ENCODE results near the gene PEAK1. TPM values are rescaled to one million over a fixed set of nuclear protein-coding genes. Genes with fewer than 3 reads are reported as not detected.

Gene PEAK1
- total RNA-seq, 2 donors from 2014 or later, result 16.2 to 16.6 TPM

GRCh38 chr15:77370580-77370979, 49.3 kb downstream of the PEAK1 start:
- no peaks in the 10 kb centered on the region for H3K9me3 Mint-ChIP-seq
- H3K4me1 Mint-ChIP-seq, result no peaks in the 10 kb centered on the region
- H3K27ac Mint-ChIP-seq, result no peak overlapping the region
- ATAC-seq (replicated peaks), result no peak
- H3K27me3 Mint-ChIP-seq, result no peaks in the 10 kb centered on the region
- no peaks in the 10 kb centered on the region for H3K36me3 Mint-ChIP-seq (ENCODE audit: low read depth)
- no peak overlapping the region for H3K4me3 Mint-ChIP-seq

GRCh38 chr15:77369168-77369567, 50.7 kb downstream of the PEAK1 start:
- no peaks in the 10 kb centered on the region for H3K27me3 Mint-ChIP-seq
- H3K27ac Mint-ChIP-seq, result no peak overlapping the region
- no peak overlapping the region for H3K4me3 Mint-ChIP-seq
- no peaks in the 10 kb centered on the region for H3K36me3 Mint-ChIP-seq (ENCODE audit: low read depth)
- no peaks in the 10 kb centered on the region for H3K9me3 Mint-ChIP-seq
- H3K4me1 Mint-ChIP-seq, result no peaks in the 10 kb centered on the region
- no peak for ATAC-seq (replicated peaks)

- H3K9me3 Mint-ChIP-seq, result no peaks in the 10 kb centered on the region
- peaks cover 8% of the 10 kb centered on the region for H3K36me3 Mint-ChIP-seq (ENCODE audit: low read depth)
- H3K27me3 Mint-ChIP-seq, result no peaks in the 10 kb centered on the region
- no peak overlapping the region for H3K27ac Mint-ChIP-seq
- no peak overlapping the region for H3K4me3 Mint-ChIP-seq
- H3K4me1 Mint-ChIP-seq, result no peaks in the 10 kb centered on the region
- no peak for ATAC-seq (replicated peaks)
Measured at GRCh38 chr15:77367631-77368030, 52.3 kb downstream of the PEAK1 start.

DNA sequence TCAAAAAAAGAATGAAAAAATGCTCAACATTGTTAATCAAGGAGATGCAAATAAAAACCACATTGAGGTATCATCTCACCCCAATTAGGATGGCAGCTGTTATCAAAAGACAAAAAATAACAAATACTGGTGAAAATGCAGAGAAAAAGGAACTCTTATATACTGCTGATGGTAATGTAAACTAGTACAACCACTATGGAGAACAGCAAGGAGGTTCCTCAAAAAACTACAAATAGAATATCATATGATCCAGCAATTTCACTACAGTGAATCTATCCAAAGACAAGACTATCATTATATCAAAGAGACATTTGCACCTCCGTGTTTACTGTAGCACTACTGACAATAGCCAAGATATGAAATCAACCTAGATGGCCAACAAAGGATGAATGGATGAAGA, 58.4 kb downstream of the PEAK1 start:
- no peak for ATAC-seq (replicated peaks)
- Mint-ChIP-seq H3K4me3 (no peak overlapping the region), H3K27ac (no peak overlapping the region), H3K9me3 (no peaks in the 10 kb centered on the region), H3K36me3 (ENCODE audit: low read depth) (peaks cover 8% of the 10 kb centered on the region), H3K27me3 (no peaks in the 10 kb centered on the region), H3K4me1 (no peaks in the 10 kb centered on the region)

- peaks cover 7% of the 10 kb centered on the region for H3K36me3 Mint-ChIP-seq (ENCODE audit: low read depth)
- no peaks in the 10 kb centered on the region for H3K9me3 Mint-ChIP-seq
- no peak overlapping the region for H3K4me3 Mint-ChIP-seq
- H3K27me3 Mint-ChIP-seq, result no peaks in the 10 kb centered on the region
- H3K4me1 Mint-ChIP-seq, result no peaks in the 10 kb centered on the region
- ATAC-seq (replicated peaks), result no peak
- H3K27ac Mint-ChIP-seq, result no peak overlapping the region
Measured at GRCh38 chr15:77358545-77359240, 61.2 kb downstream of the PEAK1 start.

- Mint-ChIP-seq H3K4me3 (no peak overlapping the region), H3K27ac (no peak overlapping the region), H3K9me3 (no peaks in the 10 kb centered on the region), H3K36me3 (ENCODE audit: low read depth) (no peaks in the 10 kb centered on the region), H3K4me1 (no peaks in the 10 kb centered on the region), H3K27me3 (no peaks in the 10 kb centered on the region)
- no peak for ATAC-seq (replicated peaks)
Measured at GRCh38 chr15:77356305-77356704, 63.6 kb downstream of the PEAK1 start.

- Mint-ChIP-seq H3K27ac (no peak overlapping the region), H3K36me3 (ENCODE audit: low read depth) (no peaks in the 10 kb centered on the region), H3K4me3 (no peak overlapping the region), H3K9me3 (no peaks in the 10 kb centered on the region), H3K4me1 (no peaks in the 10 kb centered on the region), H3K27me3 (no peaks in the 10 kb centered on the region)
- ATAC-seq (replicated peaks), result no peak
Measured at GRCh38 chr15:77355321-77355720, 64.6 kb downstream of the PEAK1 start.

GRCh38 chr15:77354063-77354462, 65.8 kb downstream of the PEAK1 start:
- H3K36me3 Mint-ChIP-seq (ENCODE audit: low read depth), result no peaks in the 10 kb centered on the region
- no peaks in the 10 kb centered on the region for H3K4me1 Mint-ChIP-seq
- H3K4me3 Mint-ChIP-seq, result no peak overlapping the region
- no peak for ATAC-seq (replicated peaks)
- no peaks in the 10 kb centered on the region for H3K9me3 Mint-ChIP-seq
- H3K27me3 Mint-ChIP-seq, result no peaks in the 10 kb centered on the region
- no peak overlapping the region for H3K27ac Mint-ChIP-seq

DNA sequence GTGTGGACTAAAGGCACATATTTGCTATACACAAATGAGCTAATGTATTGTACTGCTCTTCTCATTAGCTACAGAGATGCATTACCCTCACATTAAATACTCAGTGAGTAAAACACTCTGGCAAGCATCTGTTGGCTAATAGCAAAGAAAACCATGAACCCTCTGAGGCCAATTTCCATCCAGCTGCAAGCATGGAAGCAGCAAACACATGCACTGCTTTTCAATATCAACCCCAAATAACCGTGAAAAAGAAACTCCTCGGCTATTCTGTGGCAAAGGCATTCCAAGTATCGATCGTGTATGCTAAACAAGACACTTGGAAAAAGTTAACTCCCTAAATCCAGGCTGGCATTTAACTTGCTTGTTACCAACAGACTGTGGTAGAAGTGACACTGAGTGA, 67.0 kb downstream of the PEAK1 start:
- H3K4me3 Mint-ChIP-seq, result no peak overlapping the region
- no peaks in the 10 kb centered on the region for H3K36me3 Mint-ChIP-seq (ENCODE audit: low read depth)
- H3K27ac Mint-ChIP-seq, result no peak overlapping the region
- no peak for ATAC-seq (replicated peaks)
- no peaks in the 10 kb centered on the region for H3K27me3 Mint-ChIP-seq
- H3K9me3 Mint-ChIP-seq, result no peaks in the 10 kb centered on the region
- no peaks in the 10 kb centered on the region for H3K4me1 Mint-ChIP-seq

DNA sequence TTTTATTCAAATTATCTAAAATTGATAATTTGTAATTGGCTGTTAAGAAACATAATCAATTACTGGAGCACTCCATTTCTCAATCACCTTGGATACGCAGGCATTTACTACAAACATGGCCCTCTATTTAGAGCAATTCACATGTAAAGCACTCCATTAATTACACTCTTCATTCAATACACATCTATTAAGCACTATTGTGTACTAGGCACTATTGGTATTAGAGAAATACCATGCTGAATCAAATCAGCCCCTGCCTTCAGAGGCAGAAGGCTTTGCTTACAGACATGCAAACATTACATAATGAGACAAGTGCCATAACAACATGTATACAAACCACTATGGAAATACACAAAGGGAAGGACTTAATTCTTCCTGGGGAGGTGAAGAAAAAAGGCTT, 69.1 kb downstream of the PEAK1 start:
- ATAC-seq (replicated peaks), result no peak
- Mint-ChIP-seq H3K9me3 (no peaks in the 10 kb centered on the region), H3K27me3 (no peaks in the 10 kb centered on the region), H3K36me3 (ENCODE audit: low read depth) (no peaks in the 10 kb centered on the region), H3K4me1 (no peaks in the 10 kb centered on the region), H3K27ac (no peak overlapping the region), H3K4me3 (no peak overlapping the region)

GRCh38 chr15:77349666-77350065, 70.2 kb downstream of the PEAK1 start:
- Mint-ChIP-seq H3K9me3 (no peaks in the 10 kb centered on the region), H3K4me3 (no peak overlapping the region), H3K4me1 (no peaks in the 10 kb centered on the region), H3K36me3 (ENCODE audit: low read depth) (no peaks in the 10 kb centered on the region), H3K27me3 (peaks cover 4% of the 10 kb centered on the region), H3K27ac (no peak overlapping the region)
- no peak for ATAC-seq (replicated peaks)

GRCh38 chr15:77348511-77348910, 71.4 kb downstream of the PEAK1 start:
- ATAC-seq (replicated peaks), result no peak
- no peaks in the 10 kb centered on the region for H3K36me3 Mint-ChIP-seq (ENCODE audit: low read depth)
- H3K9me3 Mint-ChIP-seq, result no peaks in the 10 kb centered on the region
- H3K4me3 Mint-ChIP-seq, result no peak overlapping the region
- H3K4me1 Mint-ChIP-seq, result no peaks in the 10 kb centered on the region
- no peak overlapping the region for H3K27ac Mint-ChIP-seq
- H3K27me3 Mint-ChIP-seq, result peaks cover 4% of the 10 kb centered on the region

DNA sequence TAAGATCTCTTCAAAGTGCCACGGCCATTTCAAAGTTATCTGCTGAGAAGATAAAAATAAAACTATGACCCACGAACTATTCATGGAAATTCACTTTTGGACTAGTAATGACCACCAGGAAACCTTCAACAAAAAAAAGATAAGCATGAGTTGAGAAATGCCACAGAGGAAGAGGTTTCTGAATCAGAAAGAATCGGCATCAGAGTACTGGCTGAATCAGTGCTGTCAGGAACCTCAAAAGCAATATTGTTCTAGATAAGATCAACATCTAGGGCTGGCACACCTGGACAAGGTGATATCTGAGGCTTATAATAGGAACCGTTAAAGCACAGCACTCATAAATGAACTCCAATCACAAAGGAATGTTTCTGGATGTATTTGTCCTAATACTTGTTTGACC, 72.7 kb downstream of the PEAK1 start:
- no peak for ATAC-seq (replicated peaks)
- H3K36me3 Mint-ChIP-seq (ENCODE audit: low read depth), result no peaks in the 10 kb centered on the region
- H3K9me3 Mint-ChIP-seq, result no peaks in the 10 kb centered on the region
- H3K4me1 Mint-ChIP-seq, result no peaks in the 10 kb centered on the region
- peaks cover 4% of the 10 kb centered on the region for H3K27me3 Mint-ChIP-seq
- no peak overlapping the region for H3K4me3 Mint-ChIP-seq
- H3K27ac Mint-ChIP-seq, result no peak overlapping the region

- Mint-ChIP-seq H3K4me1 (no peaks in the 10 kb centered on the region), H3K36me3 (ENCODE audit: low read depth) (no peaks in the 10 kb centered on the region), H3K4me3 (no peak overlapping the region), H3K27ac (no peak overlapping the region), H3K9me3 (no peaks in the 10 kb centered on the region), H3K27me3 (peaks cover 4% of the 10 kb centered on the region)
- ATAC-seq (replicated peaks), result no peak
Measured at GRCh38 chr15:77346245-77347036, 73.5 kb downstream of the PEAK1 start.

DNA sequence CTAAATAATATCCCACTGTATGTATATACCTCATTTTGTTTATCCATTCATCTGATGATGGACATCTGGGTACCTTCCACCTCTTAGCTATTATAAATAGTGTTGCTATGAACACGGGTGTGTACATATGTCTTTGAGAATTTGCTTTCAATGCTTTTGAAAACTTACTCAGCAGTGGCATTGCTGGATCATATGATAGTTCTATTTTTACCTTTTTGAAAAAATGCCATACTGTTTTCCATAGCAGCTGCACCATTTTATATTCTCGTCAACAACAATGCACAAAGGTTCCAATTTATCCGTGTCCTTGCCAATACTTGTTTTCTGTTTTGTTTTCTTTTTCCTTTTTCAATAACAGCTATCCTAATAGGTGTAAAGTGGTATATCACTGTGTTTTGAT, 77.1 kb downstream of the PEAK1 start:
- no peak for ATAC-seq (replicated peaks)
- Mint-ChIP-seq H3K4me1 (no peaks in the 10 kb centered on the region), H3K27me3 (peaks cover 4% of the 10 kb centered on the region), H3K36me3 (ENCODE audit: low read depth) (no peaks in the 10 kb centered on the region), H3K4me3 (no peak overlapping the region), H3K27ac (no peak overlapping the region), H3K9me3 (no peaks in the 10 kb centered on the region)

Data from activated T-helper 17 cell treated with anti-CD3 and anti-CD28 coated beads, Interleukin-2, amount 50 U/mL, for 72 hours (primary cell).